GM18498 (cell line): ENCODE results near the gene OR7D4.
"Not testable (repeated sequence)": the region's sequence is repeated elsewhere in the genome, so short reads cannot be mapped to it uniquely, and the experiment has no call there.

ENCODE experiments used
- ATAC-seq: cut with Tn5 transposase; IDR thresholded peaks from one replicate; pipeline ENCODE4 v1.9.1; 2021; ENCODE audit warnings: mild to moderate bottlenecking, moderate library complexity; ENCODE audit not compliant: unreplicated experiment

The OR7D4 gene

DNA sequence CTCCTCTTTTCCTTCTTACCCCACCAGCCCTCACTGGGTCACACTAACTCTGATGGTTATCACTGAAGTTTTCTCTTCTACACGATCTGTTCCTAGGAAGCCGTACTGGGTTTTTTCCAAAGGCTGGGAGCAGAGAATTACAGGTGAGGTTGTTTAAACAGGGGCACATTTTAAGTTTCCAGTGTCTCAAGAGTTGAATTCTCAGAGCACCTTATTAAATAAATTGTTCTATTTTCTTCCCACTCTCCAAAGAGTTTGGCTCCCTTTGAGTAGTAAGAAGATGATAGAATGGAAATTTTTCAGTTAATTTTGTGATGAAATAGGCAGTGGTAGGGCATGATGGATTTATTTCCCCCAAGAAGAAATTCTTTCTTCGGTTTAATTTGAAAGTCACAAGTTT is at the start of gene OR7D4:
OR7D4 (minus strand) TSS at position 101 of the 400 bp plus-strand sequence. CDS start 4,752 bp downstream, outside the sequence.
- no peak for ATAC-seq

GRCh38 chr19:9251236-9251635 is 31.8 kb upstream of the OR7D4 start:
- no peak for ATAC-seq

DNA sequence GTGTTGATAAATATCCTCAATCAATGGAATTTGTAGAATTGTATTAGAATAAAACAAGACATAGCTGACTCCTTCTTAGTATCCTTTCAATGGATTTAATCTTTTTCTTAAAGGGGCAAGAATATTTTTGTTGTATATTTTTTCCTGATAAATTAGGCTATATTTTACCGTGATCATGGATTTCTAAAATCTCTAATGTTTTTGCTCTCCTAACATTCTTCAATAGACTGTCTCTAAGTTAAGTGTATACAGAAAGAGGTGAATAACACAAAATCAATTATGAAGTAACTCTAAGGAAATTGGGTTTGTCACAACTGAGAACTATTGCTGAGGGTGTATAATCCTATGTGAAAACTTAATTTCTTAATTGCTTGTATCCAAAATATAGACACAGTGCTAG is 31.2 kb upstream of the OR7D4 start, which contains the start of gene OR7E24:
OR7E24 (plus strand) TSS at position 301 of the 400 bp plus-strand sequence. CDS start 114 bp downstream, outside the sequence.
- ATAC-seq: no peak

DNA sequence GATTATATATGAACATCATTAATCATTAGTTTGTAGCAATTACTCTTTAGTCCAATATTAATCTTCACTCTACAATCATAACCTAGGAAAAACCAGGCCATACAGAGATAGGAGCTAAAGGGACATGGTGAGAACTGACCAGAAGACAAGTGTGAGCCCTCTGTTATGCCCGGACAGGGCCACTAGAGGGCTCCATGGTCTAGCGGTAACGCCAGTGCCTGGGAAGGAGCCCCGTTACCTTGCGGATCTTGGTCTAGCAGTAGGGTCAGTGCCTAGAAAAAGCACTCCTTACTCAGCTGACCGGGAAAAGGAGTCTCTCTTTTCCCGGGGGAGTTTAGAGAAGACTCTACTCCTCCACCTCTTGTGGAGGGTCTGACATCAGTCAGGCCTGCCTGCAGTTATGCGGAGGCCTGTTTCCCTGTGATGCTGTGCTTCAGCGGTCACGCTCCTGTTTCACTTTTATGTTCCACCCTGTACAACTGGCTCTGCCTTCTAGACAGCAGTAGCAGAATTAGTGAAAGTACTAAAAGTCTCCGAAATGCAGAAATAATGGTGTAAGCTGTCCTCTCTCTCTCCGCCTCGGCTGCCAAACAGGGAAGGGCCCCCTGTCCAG is 13.8 kb downstream of the OR7D4 start:
- no peak for ATAC-seq

DNA sequence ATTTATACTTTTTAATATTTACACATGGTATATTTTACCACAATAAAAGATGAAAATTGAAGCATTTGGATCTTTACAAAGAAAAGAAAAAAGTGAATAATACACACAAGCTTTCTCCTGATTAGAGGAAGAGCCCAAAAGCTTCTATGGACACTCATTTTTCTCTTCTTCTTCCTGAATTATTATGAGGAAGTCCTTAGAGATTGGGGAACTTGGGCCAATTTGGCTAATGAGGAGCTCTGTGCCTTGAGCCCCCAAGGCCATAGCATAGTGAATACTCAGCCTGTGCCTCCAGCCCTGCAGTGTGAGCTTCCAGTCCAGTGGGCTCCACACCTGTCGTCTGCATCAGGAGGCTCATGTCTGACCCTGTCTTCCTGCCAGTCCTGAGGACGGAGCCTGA is 21.3 kb downstream of the OR7D4 start:
- ATAC-seq: not testable (repeated sequence)

- no peak for ATAC-seq
Measured at GRCh38 chr19:9189535-9189934, 29.9 kb downstream of the OR7D4 start.

DNA sequence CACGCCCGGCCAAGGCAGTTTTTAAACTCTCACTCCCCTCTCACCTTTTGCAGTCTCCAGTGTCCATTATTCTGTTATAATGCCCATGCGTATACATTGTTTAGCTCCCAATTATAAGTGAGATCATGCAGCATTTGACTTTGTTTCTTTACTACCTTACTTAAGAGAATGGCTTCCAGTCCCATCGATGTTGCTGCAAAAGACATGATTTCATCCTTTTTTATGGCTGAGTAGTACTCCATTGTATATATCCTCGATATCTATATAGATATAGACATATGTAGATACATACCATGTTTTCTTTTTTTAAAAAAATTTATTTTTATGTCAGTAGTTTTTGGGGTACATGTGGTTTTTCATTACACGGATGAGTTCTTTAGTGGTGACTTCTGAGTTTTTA is 32.2 kb downstream of the OR7D4 start:
- ATAC-seq: no peak

DNA sequence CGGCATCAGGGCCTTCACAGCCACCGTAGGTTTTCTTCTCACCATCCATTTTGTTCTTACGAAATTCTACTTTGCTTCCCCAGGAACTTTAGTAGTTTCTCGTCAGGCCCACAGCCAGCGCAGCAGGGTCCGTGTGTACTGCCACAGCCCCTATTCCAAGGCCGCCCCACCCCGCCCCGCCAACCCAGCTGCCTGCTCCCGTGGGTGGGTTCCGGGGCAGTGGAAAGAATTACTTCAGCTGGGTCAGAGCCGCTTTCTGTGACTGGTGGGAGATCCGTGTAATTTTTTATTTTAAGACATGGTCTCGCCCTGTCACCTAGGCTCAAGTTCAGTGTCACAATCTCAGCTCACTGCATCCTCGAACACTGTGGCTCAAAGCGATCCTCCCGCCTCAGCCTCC is 36.4 kb downstream of the OR7D4 start:
- no peak for ATAC-seq

- no peak for ATAC-seq
Measured at GRCh38 chr19:9178901-9179300, 40.5 kb downstream of the OR7D4 start, which contains the start of gene OR7D2. Gene OR7D2 (plus strand): TSS chr19:9178979. CDS start chr19:9185782, 6,803 bp downstream.

GRCh38 chr19:9175326-9175725 is 44.1 kb downstream of the OR7D4 start:
- no peak for ATAC-seq

DNA sequence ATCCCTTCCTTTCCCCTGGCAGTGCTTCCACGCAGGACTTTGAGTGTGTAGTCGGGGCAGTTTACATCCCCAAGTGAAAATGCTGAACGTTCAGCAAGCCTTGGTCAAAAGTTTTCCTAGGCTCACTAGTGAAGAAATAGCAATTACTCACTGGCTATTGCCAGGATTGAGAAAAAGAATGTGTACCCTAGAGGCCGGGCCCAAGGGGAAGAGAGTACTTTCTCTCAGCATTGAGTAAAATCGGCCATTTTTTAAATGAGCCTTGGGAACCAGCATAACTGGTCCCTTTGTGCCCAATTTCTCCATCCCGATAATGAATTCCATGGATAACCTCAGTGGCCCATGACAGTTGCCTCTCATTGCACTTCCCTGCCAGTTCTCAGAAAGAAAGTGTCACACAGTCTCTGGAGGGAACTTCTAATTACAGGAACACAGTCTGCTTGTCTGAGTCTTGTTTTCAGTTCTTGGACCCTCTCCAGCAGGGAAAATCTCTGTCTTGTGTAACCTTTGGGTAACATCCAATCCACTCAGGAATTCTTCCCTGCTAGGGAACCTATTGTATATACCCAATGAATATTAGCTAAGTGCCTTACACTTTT is 47.9 kb downstream of the OR7D4 start:
- no peak for ATAC-seq

- no peak for ATAC-seq
Measured at GRCh38 chr19:9166846-9167245, 52.5 kb downstream of the OR7D4 start.

- no peak for ATAC-seq
Measured at GRCh38 chr19:9165261-9165660, 54.1 kb downstream of the OR7D4 start.

DNA sequence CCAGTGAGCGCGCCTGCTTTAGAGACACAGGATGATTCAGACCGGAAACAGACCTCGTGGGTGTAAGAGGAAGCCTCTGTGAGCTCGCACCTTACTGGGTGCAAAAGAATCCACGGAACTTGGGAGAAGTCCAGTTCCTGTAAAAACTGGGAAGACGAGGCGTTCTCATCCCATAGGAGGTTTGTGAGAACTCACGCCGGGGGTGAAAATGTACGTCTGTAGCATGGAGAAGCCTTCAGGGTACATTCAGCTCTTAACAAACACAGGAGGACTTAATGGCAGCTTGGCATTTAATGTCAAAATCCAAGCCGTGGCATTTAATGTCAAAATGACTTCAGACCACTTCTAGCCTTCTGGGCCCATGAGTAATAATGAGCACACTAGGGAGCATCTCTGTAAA is 58.0 kb downstream of the OR7D4 start:
- ATAC-seq: no peak
